ENCODE measurements around the gene TCIRG1.

DNA sequence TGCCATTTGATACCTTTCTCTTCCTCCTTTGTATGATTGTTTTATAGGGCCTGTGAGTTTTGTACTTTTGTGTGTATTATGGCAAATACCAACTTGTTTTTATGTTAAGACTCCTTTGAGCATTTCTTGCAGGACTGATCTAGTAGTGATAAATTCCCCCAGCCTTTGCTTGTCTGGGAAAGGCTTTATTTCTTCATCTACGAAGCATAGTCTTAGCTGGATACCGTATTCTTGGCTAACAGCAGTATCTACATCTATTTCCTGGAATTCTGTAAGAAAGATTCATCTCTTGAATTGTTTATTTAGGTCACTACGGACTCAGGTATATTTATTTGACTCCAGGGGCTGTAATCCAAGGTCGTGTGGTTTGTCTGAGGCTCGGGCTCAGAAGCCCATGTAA is 14.3 kb upstream of the TCIRG1 start:
- TF ChIP-seq POLR2AphosphoS5 (IDR thresholded peaks at IDR 0.05) = no peak
- TF ChIP-seq, protein P1, sequence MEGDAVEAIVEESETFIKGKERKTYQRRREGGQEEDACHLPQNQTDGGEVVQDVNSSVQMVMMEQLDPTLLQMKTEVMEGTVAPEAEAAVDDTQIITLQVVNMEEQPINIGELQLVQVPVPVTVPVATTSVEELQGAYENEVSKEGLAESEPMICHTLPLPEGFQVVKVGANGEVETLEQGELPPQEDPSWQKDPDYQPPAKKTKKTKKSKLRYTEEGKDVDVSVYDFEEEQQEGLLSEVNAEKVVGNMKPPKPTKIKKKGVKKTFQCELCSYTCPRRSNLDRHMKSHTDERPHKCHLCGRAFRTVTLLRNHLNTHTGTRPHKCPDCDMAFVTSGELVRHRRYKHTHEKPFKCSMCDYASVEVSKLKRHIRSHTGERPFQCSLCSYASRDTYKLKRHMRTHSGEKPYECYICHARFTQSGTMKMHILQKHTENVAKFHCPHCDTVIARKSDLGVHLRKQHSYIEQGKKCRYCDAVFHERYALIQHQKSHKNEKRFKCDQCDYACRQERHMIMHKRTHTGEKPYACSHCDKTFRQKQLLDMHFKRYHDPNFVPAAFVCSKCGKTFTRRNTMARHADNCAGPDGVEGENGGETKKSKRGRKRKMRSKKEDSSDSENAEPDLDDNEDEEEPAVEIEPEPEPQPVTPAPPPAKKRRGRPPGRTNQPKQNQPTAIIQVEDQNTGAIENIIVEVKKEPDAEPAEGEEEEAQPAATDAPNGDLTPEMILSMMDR (IDR thresholded peaks at IDR 0.05) = no peak

All from breast epithelium (tissue), 3 donors.